NCI-H2171 (cell line): Measurements from ENCODE around the gene CES2.
"Not testable (repeated sequence)": the region's sequence is repeated elsewhere in the genome, so short reads cannot be mapped to it uniquely, and the experiment has no call there.

Experiments
- DNase-seq: peaks from one replicate; lab custom pipeline; 2025; lab: John Stamatoyannopoulos, UW

The CES2 gene, protein sequence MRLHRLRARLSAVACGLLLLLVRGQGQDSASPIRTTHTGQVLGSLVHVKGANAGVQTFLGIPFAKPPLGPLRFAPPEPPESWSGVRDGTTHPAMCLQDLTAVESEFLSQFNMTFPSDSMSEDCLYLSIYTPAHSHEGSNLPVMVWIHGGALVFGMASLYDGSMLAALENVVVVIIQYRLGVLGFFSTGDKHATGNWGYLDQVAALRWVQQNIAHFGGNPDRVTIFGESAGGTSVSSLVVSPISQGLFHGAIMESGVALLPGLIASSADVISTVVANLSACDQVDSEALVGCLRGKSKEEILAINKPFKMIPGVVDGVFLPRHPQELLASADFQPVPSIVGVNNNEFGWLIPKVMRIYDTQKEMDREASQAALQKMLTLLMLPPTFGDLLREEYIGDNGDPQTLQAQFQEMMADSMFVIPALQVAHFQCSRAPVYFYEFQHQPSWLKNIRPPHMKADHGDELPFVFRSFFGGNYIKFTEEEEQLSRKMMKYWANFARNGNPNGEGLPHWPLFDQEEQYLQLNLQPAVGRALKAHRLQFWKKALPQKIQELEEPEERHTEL

GRCh38 chr16:66935314-66936011 is at the start of gene CES2:
TSS of gene CES2 (plus strand) at chr16:66935516. CDS start at chr16:66935636, 120 bp downstream.
- DNase-seq = no peak

DNA sequence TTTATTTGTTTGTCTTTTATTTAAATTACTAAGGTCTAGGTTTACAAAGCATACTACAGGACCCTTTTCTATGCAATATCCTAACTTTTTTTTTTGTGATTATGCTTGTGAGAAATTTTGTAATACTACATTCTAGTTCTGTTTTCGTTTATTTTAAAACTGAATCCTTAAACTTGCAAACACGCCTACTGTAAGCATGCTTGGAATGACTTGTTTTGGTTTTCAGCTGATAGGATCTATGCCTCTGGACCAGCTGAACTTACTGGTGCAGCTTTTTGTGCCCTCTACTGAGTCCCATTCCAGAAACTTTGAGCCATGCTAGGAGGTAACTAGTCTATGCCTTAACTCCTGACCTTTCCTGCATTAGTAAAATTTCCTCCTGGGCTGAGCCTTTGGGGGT is 49.0 kb upstream of the CES2 start:
- DNase-seq = no peak

DNA sequence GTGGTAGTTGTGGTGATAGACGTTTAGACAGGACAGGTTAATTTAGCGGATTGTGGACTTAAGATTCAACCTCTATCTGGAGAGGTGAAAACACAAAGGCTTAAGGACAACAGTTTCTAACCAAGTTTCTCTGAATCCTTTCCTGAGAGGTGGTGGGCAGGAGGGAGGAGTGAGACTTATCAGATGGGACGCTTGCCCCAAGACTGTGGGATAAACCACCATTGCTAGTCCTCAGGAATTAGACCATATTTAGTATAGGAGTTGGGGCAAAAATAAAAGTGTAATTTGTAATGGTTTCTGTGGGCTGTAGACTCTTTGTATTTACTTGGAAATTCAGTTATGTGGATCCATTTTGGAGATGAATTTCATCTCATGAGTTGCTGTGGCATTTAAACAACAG is 48.4 kb upstream of the CES2 start:
- DNase-seq = no peak

DNA sequence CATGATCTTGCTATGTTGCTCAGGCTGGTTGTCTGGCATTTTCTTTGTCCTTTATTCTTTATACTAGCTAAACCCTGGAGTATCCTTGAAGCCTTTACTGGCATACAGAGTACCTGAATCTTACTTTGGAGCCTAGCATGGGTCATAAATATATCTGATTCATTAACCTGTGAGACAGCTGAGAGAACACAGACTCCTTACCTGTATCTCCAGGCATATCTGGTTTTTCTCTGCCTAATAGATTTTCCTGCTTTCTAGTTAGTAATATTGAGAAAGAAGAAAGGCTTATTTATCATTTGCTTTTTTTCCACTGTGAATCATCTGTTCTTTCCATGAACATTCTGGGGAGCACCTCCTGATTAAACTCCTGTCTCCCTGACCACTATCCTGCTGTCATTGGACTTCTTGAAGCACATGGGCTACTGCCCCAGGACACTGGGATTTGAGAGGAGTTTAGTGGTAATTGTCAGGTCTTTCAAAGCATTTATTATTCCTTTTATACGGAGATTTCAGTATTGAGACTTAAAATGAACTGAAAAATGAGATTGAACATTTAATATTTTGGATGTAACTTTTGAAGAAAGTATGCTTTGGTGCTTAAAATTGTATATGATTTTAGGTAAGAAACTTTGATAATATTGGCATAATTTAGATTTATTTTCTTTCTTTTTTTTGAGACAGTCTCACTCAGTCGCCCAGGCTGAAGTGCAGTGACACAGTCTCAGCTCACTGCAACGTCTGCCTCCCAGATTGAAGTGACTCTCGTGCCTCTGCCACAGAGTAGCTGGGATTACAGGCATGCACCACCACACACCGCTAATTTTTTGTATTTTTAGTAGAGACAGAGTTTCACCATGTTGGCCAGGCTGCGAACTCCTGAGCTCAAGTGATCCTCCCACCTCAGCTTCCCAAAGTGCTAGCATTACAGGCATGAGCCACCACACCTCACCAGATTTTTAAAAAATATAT is 46.4 kb upstream of the CES2 start:
- no peak for DNase-seq

GRCh38 chr16:66889622-66890021 is 45.7 kb upstream of the CES2 start:
- DNase-seq = no peak

DNA sequence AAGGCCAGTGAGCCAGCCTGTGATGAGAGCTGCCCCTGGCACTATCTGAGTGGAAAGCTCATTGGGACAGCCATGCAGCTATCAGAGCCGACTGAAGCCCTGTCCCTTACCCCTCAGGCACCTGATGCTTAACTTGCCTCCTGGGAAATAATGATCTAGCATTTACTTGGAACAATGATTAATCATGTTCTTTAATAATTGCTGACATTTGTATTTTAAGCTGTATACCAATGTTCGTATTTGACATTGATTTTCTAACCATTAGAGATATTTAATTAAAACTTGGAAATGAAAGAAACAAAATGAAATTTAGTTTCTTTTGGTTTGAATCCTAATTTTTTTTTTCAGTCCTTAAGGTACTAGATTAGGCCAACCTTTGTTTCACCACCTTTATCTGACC is 44.5 kb upstream of the CES2 start:
- no peak for DNase-seq

DNA sequence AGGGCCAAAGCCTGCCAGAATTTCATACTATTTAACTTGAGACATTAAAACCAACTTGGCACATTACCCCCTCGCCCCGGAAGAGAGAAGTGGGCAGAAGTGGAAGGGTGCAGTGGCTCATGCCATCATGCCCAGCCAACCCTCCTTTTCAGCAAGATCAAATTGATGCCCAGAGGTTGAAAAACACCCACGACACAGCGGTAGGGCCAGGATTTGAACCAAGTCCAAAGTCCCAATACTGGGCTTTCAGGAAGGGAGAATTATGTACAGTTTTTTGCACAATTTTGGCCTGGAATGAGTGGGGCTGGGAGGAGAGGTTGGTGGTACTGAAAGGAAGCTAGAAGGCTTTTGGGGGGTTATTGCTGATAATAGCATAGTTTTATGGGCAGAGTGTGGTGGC is 44.0 kb upstream of the CES2 start:
- DNase-seq = no peak

GRCh38 chr16:66891797-66892196 is 43.5 kb upstream of the CES2 start:
- DNase-seq = no peak

DNA sequence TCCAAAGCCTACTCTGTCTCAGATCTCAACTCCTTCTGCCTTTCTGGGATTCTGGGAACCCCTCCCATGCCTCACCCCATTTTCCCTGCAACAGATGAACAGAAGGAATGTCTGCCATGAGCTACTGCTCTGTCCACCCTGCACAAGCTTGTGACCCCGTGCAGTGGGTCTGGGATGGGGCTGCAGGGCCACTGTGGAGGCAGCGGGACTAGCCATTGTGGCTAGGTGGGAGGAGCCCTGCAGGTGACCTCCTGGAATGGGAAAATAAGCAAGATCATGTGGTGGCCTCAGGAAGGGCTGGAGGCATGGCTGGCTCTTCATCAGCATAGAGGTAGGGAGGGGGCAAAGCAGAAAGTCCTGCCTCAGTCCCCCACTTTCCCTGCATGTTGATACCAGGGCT is 41.3 kb upstream of the CES2 start:
- no peak for DNase-seq

- peak; percentile 59 for DNase-seq
Observed at GRCh38 chr16:66894948-66895688, 40.2 kb upstream of the CES2 start.

DNA sequence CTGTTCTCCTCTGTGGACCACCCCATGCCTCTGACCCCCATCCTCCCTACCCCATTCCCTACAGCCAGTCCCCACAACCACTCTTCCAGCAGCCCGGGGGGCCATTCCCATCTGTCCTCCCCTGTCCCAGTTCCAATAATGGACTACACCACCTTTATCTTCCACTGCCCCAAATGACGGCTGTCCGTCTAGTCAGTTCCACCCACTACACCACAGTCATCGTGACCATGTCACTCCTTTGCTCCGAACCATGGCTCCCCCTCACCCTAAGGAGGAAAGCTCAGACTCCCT is 39.7 kb upstream of the CES2 start:
- DNase-seq = no peak

DNA sequence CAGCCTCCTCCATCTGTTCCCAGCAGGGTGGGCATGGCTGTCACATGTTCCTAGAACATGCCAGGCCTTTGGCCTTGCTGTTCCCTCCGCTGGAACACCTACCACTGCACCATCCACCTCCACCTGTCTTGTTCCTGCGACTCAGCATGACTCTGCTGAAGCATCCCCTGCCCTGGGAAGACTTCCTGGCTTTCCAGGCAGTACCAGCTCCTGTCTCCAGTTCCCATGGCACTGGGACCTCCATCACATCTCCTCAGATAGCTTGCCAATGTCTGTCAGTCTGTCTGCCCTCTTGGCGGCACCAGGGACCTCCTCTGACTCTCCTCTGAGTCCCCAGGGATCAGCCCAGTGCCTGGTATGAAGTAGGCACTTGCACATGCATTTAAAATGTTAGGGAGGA is 39.3 kb upstream of the CES2 start:
- no peak for DNase-seq

GRCh38 chr16:66896682-66897081 is 38.6 kb upstream of the CES2 start:
- not testable (repeated sequence) for DNase-seq

GRCh38 chr16:66898207-66898606 is 37.1 kb upstream of the CES2 start:
- no peak for DNase-seq

- DNase-seq = no peak
Observed at GRCh38 chr16:66898933-66899309, 36.4 kb upstream of the CES2 start.

GRCh38 chr16:66899310-66899944 is 35.9 kb upstream of the CES2 start:
- DNase-seq = no peak

DNA sequence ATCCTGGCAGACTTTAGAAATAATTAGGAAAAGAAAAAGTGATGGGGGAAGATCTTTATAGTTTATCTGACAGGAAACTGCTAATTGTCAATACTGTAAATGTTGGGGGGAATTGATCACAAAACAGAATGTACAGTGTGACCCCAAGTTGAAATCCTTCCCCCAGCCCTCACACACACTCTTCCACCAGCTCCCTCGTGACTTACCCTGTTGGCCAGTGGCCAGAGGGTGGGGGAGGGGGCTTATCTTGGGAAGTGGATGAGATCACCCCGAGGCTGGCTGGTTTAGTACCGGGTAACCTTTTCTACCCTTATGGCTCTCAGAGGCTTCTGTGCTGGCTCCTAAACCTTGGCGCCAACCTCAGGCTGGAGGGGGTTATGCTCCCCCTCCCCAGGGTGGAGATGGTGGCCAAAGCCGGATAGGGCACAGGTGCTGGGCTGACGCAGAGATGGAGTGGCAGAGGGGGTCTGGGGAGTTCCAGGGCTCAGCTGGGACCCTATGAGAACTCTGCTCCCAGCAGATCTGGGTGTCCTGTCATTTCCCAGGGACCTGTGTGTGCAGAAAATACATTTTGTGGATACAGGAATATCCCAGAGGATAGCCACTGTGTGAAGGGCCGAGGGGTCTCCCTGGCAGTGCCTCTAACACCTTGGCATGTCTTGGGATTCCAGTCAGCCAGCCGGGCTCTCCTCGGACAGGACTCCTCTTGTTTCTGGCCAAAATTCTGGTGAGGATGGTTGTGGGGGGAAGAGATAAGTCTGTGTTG is 35.2 kb upstream of the CES2 start:
- no peak for DNase-seq

- no peak for DNase-seq
Observed at GRCh38 chr16:66900721-66901441, 34.4 kb upstream of the CES2 start.

DNA sequence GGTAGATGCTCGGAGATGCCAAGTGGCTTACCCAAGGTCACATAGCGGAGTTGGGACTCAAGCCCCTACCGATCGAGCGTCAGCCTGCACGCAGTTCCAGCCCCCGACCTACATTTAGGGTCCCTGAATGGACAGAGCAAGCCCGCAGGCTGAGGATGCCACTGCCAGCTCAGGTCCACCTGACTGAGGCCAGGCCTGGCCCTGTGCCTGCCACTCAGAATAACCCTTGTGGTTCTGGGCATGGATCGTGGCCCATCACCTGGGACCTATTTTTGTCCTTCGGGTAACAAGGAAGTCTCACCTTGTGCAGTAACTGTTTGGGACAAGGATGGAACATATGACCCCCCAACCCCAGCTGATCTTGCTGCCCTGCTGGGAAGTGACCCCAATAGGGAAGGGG is 33.7 kb upstream of the CES2 start:
- DNase-seq = no peak
